ENCODE results near the gene ING3. TPM values are rescaled to one million over a fixed set of nuclear protein-coding genes. Genes with fewer than 3 reads are reported as not detected.

ING3 gene
- total and polyA plus RNA-seq, 2 donors (not counting 3 experiments of a cell fraction or from before 2014, with no cell fraction given) = 8.7 to 19.6 TPM

DNA sequence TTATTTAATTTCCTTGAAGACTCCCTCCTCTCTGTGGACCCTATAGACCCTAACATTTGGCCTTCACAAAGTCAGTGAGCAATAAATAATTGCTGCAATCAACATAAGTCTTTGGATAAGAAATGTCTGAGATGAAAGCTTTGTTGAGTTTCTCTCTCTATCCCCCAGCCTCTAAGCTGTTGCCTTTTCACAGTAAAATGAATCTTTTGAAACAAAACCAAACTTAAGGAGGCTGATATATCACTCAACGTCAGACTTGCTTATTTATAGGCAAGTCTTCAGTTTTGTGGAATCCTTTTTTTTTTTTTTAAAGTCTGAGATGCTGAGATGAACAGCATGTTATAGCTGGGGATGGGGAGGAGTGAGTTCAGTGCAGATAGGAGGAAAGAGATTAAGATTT lies 47.9 kb downstream of the ING3 start:
- no peak overlapping the region for H3K4me3 ChIP-seq (replicated peaks in 1 of 3; ENCODE audit: insufficient read depth in 1 of 3, low read depth in 1 of 3, low read length in 3 of 3)
- FAIRE-seq (no peak), DNase-seq (ENCODE audit: low read depth, low spot score) (no peak)
- no peaks in the 10 kb centered on the region for H3K36me3 ChIP-seq (ENCODE audit: control insufficient read depth in 2 of 2, extremely low read depth in 1 of 2, insufficient read depth in 2 of 2, low read length in 2 of 2)
- H3K27me3 ChIP-seq (ENCODE audit: control insufficient read depth in 2 of 2, insufficient read depth in 2 of 2, low read length in 2 of 2) = peaks cover 2 to 7% of the 10 kb centered on the region in 2 experiments
- CTCF ChIA-PET = interaction anchor here (1.0 to 7.6 kb wide), 3 partner anchors 11 to 110 kb away, joined by 3 to 71 read pairs (median 12); partner anchors contain the start of gene CPED1
- H3K4me1 ChIP-seq (ENCODE audit: control insufficient read depth, extremely low read depth, insufficient read depth, low read length) = peaks cover 6% of the 10 kb centered on the region
- TF ChIP-seq FOS (IDR thresholded peaks at IDR 0.05; ENCODE audit: borderline replicate concordance, insufficient read depth, low read length) (no peak), JUN (IDR thresholded peaks at IDR 0.05; ENCODE audit: borderline replicate concordance, insufficient read depth, insufficient read length, low read depth) (no peak), MYC (IDR thresholded peaks at IDR 0.05; ENCODE audit: low read depth, low read length) (no peak), EZH2 (IDR thresholded peaks at IDR 0.05; ENCODE audit: borderline replicate concordance, low read depth, low read length, severe bottlenecking) (no peak)
- no peaks in the 10 kb centered on the region for H3K9me1 ChIP-seq (replicated peaks; ENCODE audit: control insufficient read depth, extremely low read depth, insufficient read depth, low read length)
- no peak overlapping the region for H3K9ac ChIP-seq (replicated peaks; ENCODE audit: extremely low read depth, insufficient read depth, low read length)
- BruUV-seq (replicated peaks) = no TSS peak
- intact Hi-C loops (cut with micrococcal nuclease) = no loop called here
- H3K9me3 ChIP-seq (replicated peaks; ENCODE audit: control insufficient read depth, insufficient read depth, low read length) = no peaks in the 10 kb centered on the region
- H3K4me2 ChIP-seq (ENCODE audit: insufficient read depth, low read length) = no peak overlapping the region
- no peak overlapping the region for H2AFZ ChIP-seq (ENCODE audit: low read depth, low read length)
- H4K20me1 ChIP-seq (replicated peaks; ENCODE audit: control insufficient read depth, extremely low read depth, insufficient read depth, low read length) = no peaks in the 10 kb centered on the region
- H3K27ac ChIP-seq (ENCODE audit: insufficient read depth, low read depth, low read length) = no peak overlapping the region
- no peaks in the 10 kb centered on the region for H3K79me2 ChIP-seq (ENCODE audit: control insufficient read depth, insufficient read depth, low read length)
- POLR2A ChIA-PET = no interaction called here
- dilution Hi-C loops (cut with MboI; ENCODE audit: extremely low pct_ligation_motif_present, low sequenced_read_pairs) = loop anchor here (25.0 kb wide), 1 partner anchor 89 kb away; no protein-coding TSS in a partner anchor

DNA sequence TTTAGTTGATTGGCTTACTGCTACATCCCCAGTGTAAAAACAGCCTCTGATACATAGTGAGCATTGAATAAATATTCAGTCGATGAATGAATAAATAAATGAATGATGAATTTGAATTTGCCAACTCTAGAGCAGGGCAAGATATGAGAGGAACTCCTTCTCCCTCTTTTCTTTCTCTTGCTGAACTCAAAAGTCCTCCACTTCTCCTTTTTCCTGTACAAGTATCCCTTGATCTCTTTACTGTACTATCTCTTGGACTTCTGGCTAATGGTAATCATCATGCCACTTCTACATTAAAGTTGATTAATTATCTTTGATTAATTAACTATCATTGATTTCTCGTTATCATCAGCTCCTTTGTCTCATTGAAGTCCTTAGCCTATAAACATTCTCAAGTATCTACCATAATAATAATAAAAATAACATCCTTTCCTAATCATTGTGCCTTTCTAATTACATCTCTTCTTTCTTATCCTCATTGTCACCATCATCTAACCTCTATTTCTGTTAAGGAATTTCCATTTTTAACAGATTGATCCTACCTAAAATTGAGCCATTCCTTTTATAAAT lies 48.5 kb downstream of the ING3 start:
- H3K9me3 ChIP-seq (replicated peaks; ENCODE audit: control insufficient read depth, insufficient read depth, low read length) = no peaks in the 10 kb centered on the region
- no peak overlapping the region for H3K4me2 ChIP-seq (ENCODE audit: insufficient read depth, low read length)
- H3K9ac ChIP-seq (replicated peaks; ENCODE audit: extremely low read depth, insufficient read depth, low read length) = no peak overlapping the region
- intact Hi-C loops (cut with micrococcal nuclease) (no loop called here), dilution Hi-C loops (cut with MboI; ENCODE audit: extremely low pct_ligation_motif_present, low sequenced_read_pairs) (loop anchor here (25.0 kb wide), 1 partner anchor 88 kb away; no protein-coding TSS in a partner anchor)
- no peak overlapping the region for H3K4me3 ChIP-seq (replicated peaks in 1 of 3; ENCODE audit: insufficient read depth in 1 of 3, low read depth in 1 of 3, low read length in 3 of 3)
- ChIA-PET POLR2A (no interaction called here), CTCF (interaction anchor here (1.3 to 7.6 kb wide), 3 partner anchors 11 to 109 kb away, joined by 4 to 71 read pairs (median 12); partner anchors contain the start of gene CPED1)
- H3K4me1 ChIP-seq (ENCODE audit: control insufficient read depth, extremely low read depth, insufficient read depth, low read length) = peaks cover 6% of the 10 kb centered on the region
- no peaks in the 10 kb centered on the region for H3K79me2 ChIP-seq (ENCODE audit: control insufficient read depth, insufficient read depth, low read length)
- FAIRE-seq = no peak
- TF ChIP-seq POLR2AphosphoS5 (IDR thresholded peaks at IDR 0.05; ENCODE audit: insufficient read depth, low read depth, low read length) (no peak), FOS (IDR thresholded peaks at IDR 0.05; ENCODE audit: borderline replicate concordance, insufficient read depth, low read length) (no peak), POLR2A (IDR thresholded peaks at IDR 0.05; ENCODE audit: low read depth, low read length) (no peak), MYC (IDR thresholded peaks at IDR 0.05; ENCODE audit: low read depth, low read length) (no peak), GATA2 (IDR thresholded peaks at IDR 0.05; ENCODE audit: insufficient read depth, insufficient read length, low read depth, low read length) (no peak), JUN (IDR thresholded peaks at IDR 0.05; ENCODE audit: borderline replicate concordance, insufficient read depth, insufficient read length, low read depth) (no peak), EZH2 (IDR thresholded peaks at IDR 0.05; ENCODE audit: borderline replicate concordance, low read depth, low read length, severe bottlenecking) (no peak)
- TF ChIP-seq, protein P1, sequence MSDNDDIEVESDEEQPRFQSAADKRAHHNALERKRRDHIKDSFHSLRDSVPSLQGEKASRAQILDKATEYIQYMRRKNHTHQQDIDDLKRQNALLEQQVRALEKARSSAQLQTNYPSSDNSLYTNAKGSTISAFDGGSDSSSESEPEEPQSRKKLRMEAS (IDR thresholded peaks at IDR 0.05; ENCODE audit: insufficient read depth, insufficient read length) = no peak
- TF ChIP-seq, protein P2, sequence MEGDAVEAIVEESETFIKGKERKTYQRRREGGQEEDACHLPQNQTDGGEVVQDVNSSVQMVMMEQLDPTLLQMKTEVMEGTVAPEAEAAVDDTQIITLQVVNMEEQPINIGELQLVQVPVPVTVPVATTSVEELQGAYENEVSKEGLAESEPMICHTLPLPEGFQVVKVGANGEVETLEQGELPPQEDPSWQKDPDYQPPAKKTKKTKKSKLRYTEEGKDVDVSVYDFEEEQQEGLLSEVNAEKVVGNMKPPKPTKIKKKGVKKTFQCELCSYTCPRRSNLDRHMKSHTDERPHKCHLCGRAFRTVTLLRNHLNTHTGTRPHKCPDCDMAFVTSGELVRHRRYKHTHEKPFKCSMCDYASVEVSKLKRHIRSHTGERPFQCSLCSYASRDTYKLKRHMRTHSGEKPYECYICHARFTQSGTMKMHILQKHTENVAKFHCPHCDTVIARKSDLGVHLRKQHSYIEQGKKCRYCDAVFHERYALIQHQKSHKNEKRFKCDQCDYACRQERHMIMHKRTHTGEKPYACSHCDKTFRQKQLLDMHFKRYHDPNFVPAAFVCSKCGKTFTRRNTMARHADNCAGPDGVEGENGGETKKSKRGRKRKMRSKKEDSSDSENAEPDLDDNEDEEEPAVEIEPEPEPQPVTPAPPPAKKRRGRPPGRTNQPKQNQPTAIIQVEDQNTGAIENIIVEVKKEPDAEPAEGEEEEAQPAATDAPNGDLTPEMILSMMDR (IDR thresholded peaks at IDR 0.05; ENCODE audit: extremely low read depth in 1 of 2, insufficient read depth in 1 of 2, low read depth in 1 of 2, low read length in 2 of 2) = no peak
- no peaks in the 10 kb centered on the region for H3K9me1 ChIP-seq (replicated peaks; ENCODE audit: control insufficient read depth, extremely low read depth, insufficient read depth, low read length)
- peaks cover 2 to 7% of the 10 kb centered on the region in 2 experiments for H3K27me3 ChIP-seq (ENCODE audit: control insufficient read depth in 2 of 2, insufficient read depth in 2 of 2, low read length in 2 of 2)
- no peak overlapping the region for H2AFZ ChIP-seq (ENCODE audit: low read depth, low read length)
- H3K27ac ChIP-seq (ENCODE audit: insufficient read depth, low read depth, low read length) = no peak overlapping the region
- BruUV-seq (replicated peaks) = no TSS peak
- no peak for DNase-seq (ENCODE audit: low read depth, low spot score)
- no peaks in the 10 kb centered on the region for H4K20me1 ChIP-seq (replicated peaks; ENCODE audit: control insufficient read depth, extremely low read depth, insufficient read depth, low read length)
- no peaks in the 10 kb centered on the region for H3K36me3 ChIP-seq (ENCODE audit: control insufficient read depth in 2 of 2, extremely low read depth in 1 of 2, insufficient read depth in 2 of 2, low read length in 2 of 2)
